Osteoblast (primary cell): ENCODE data around the gene TEX11. TPM values are rescaled to one million over a fixed set of nuclear protein-coding genes. Genes with fewer than 3 reads are reported as not detected.

Source experiments
- DNase-seq: peaks from one replicate; pipeline ENCODE4 v3.0.0; 2011; ENCODE audit warnings: low spot score, mixed read lengths; ENCODE audit not compliant: insufficient read length; ENCODE audit errors: missing footprints
- H2AFZ ChIP-seq: 2 replicates; pipeline ENCODE4 v1.6.0; 2011; ENCODE audit warnings: mild to moderate bottlenecking, low read length
- H3K27ac ChIP-seq: 2 replicates; pipeline ENCODE4 v1.5.1; 2011; ENCODE audit warnings: mild to moderate bottlenecking, low read depth, low read length, moderate library complexity
- H3K27me3 ChIP-seq: 2 replicates; pipeline ENCODE4 v1.6.0; 2012; ENCODE audit warnings: mild to moderate bottlenecking, control low read depth, inconsistent platforms, low read length, moderate library complexity; ENCODE audit not compliant: insufficient read depth
- H3K36me3 ChIP-seq: 2 replicates; pipeline ENCODE4 v1.5.1; 2011; ENCODE audit warnings: mild to moderate bottlenecking, low read length, control low read depth, moderate library complexity; ENCODE audit not compliant: insufficient read depth
- H3K4me1 ChIP-seq: 2 replicates; pipeline ENCODE4 v1.5.1; 2011; ENCODE audit warnings: mild to moderate bottlenecking, low read length, control low read depth, moderate library complexity; ENCODE audit not compliant: insufficient read depth
- H3K4me2 ChIP-seq: 2 replicates; pipeline ENCODE4 v1.6.0; 2011; ENCODE audit warnings: mild to moderate bottlenecking, low read length; ENCODE audit not compliant: insufficient read depth
- H3K4me3 ChIP-seq: fragments of 200-600 bp; sonication (generic); 3 replicates; pipeline ENCODE4 v1.5.1; 2012; ENCODE audit warnings: mild to moderate bottlenecking, low read length, inconsistent platforms; ENCODE audit not compliant: insufficient read depth
- H3K79me2 ChIP-seq: 2 replicates; pipeline ENCODE4 v1.6.0; 2012; ENCODE audit warnings: mild to moderate bottlenecking, low read length, control low read depth, inconsistent platforms; ENCODE audit not compliant: insufficient read depth
- H3K9me3 ChIP-seq: 2 replicates; pipeline ENCODE4 v1.5.1; 2011; ENCODE audit warnings: low read depth, low read length, control low read depth
- H4K20me1 ChIP-seq: 2 replicates; pipeline ENCODE4 v1.6.0; 2012; ENCODE audit warnings: mild to moderate bottlenecking, low read length, control low read depth; ENCODE audit not compliant: insufficient read depth
- CTCF ChIP-seq: IDR thresholded peaks from 2 replicates; pipeline ENCODE4 v1.5.1; 2011; ENCODE audit warnings: mild to moderate bottlenecking, low read depth, low read length, moderate library complexity; ENCODE audit errors: extremely low read depth
- total RNA-seq: library from RNA; depleted of rRNA; stranded (reverse); fragments of >200 nt; gene quantifications from 2 replicates; pipeline ENCODE4 v1.2.3, GENCODE V29; 2012

The TEX11 gene
- total RNA-seq, 1 donor = not detected

- Histone ChIP-seq H3K36me3 (no peaks in the 10 kb centered on the region), H3K4me3 (no peak overlapping the region), H4K20me1 (no peaks in the 10 kb centered on the region), H3K4me2 (no peak overlapping the region), H3K9me3 (no peaks in the 10 kb centered on the region), H2AFZ (no peak overlapping the region), H3K27ac (no peak overlapping the region), H3K79me2 (no peaks in the 10 kb centered on the region), H3K4me1 (no peaks in the 10 kb centered on the region), H3K27me3 (peaks cover under 1% of the 10 kb centered on the region)
- no peak for DNase-seq
- no peak for TF ChIP-seq CTCF
These were observed 272.3 kb downstream of the TEX11 start for GRCh38 chrX:70636218-70636617.

- Histone ChIP-seq H2AFZ (no peak overlapping the region), H3K27ac (no peak overlapping the region), H3K4me1 (no peaks in the 10 kb centered on the region), H3K27me3 (peaks cover 2% of the 10 kb centered on the region), H3K36me3 (no peaks in the 10 kb centered on the region), H3K4me2 (no peak overlapping the region), H3K9me3 (no peaks in the 10 kb centered on the region), H3K4me3 (no peak overlapping the region), H4K20me1 (no peaks in the 10 kb centered on the region), H3K79me2 (no peaks in the 10 kb centered on the region)
- TF ChIP-seq CTCF = no peak
- peak; percentile 37 for DNase-seq
These were observed 272.8 kb downstream of the TEX11 start for GRCh38 chrX:70635669-70636068.

GRCh38 chrX:70635227-70635626 lies 273.3 kb downstream of the TEX11 start:
- no peak overlapping the region for H2AFZ ChIP-seq
- DNase-seq = no peak
- no peaks in the 10 kb centered on the region for H3K36me3 ChIP-seq
- no peaks in the 10 kb centered on the region for H3K79me2 ChIP-seq
- peaks cover 2% of the 10 kb centered on the region for H3K27me3 ChIP-seq
- H3K4me3 ChIP-seq = no peak overlapping the region
- no peaks in the 10 kb centered on the region for H4K20me1 ChIP-seq
- H3K27ac ChIP-seq = no peak overlapping the region
- no peaks in the 10 kb centered on the region for H3K4me1 ChIP-seq
- H3K9me3 ChIP-seq = no peaks in the 10 kb centered on the region
- no peak overlapping the region for H3K4me2 ChIP-seq
- no peak for TF ChIP-seq CTCF

GRCh38 chrX:70621743-70622142 lies 286.8 kb downstream of the TEX11 start:
- H3K36me3 ChIP-seq = no peaks in the 10 kb centered on the region
- TF ChIP-seq CTCF = no peak
- H3K27ac ChIP-seq = no peak overlapping the region
- H3K4me3 ChIP-seq = no peak overlapping the region
- H3K27me3 ChIP-seq = peaks cover 17% of the 10 kb centered on the region
- H3K4me2 ChIP-seq = no peak overlapping the region
- no peaks in the 10 kb centered on the region for H4K20me1 ChIP-seq
- no peaks in the 10 kb centered on the region for H3K79me2 ChIP-seq
- DNase-seq = no peak
- no peak overlapping the region for H2AFZ ChIP-seq
- H3K4me1 ChIP-seq = no peaks in the 10 kb centered on the region
- H3K9me3 ChIP-seq = no peaks in the 10 kb centered on the region
